IMR-90 (cell line): ENCODE measurements around the gene DOCK10. TPM values are rescaled to one million over a fixed set of nuclear protein-coding genes. Genes with fewer than 3 reads are reported as not detected.

ENCODE experiments used
- ATAC-seq: fragments of 200-7000 bp; cut with Tn5 transposase; 2 replicates; pipeline ENCODE4 v1.9.1; 2020; ENCODE audit warnings: low read depth, mild to moderate bottlenecking, moderate library complexity
- BruUV-seq: library from RNA; stranded (reverse); fragments of 400-500 nt; replicated peaks from 2 replicates; lab custom pipeline; 2021; lab: Mats Ljungman, UMichigan
- CTCF ChIA-PET: fragments of 300-600 bp; formaldehyde crosslinking; extraction: SDS; loops from one replicate; lab custom pipeline; 2021; ENCODE audit warnings: antibody characterized with exemption; lab: Yijun Ruan, JAX
- POLR2A ChIA-PET: fragments of 300-600 bp; sonication (Branson Sonifier 250); formaldehyde crosslinking; loops from one replicate; lab custom pipeline; 2022; ENCODE audit warnings: antibody characterized with exemption; ENCODE audit not compliant: unreplicated experiment; lab: Charles Lee
- DNase-seq: peaks from one replicate; pipeline ENCODE4 v3.0.0; 2013
- H2AFZ ChIP-seq: replicated peaks from 2 replicates; pipeline ENCODE3; 2013; ENCODE audit warnings: low read length, mild to moderate bottlenecking; ENCODE audit not compliant: poor library complexity
- H2AK5ac ChIP-seq: 2 replicates; pipeline ENCODE4 v1.6.1; 2013; ENCODE audit warnings: low read depth, low read length, inconsistent platforms
- H2AK9ac ChIP-seq: replicated peaks from 2 replicates; pipeline ENCODE3; 2013; ENCODE audit warnings: mild to moderate bottlenecking, low read depth, low read length, moderate library complexity; ENCODE audit not compliant: poor library complexity
- H2BK120ac ChIP-seq: 2 replicates; pipeline ENCODE4 v1.6.1; 2013; ENCODE audit warnings: low read depth, low read length, inconsistent platforms
- H2BK15ac ChIP-seq: 3 replicates; pipeline ENCODE4 v1.6.1; 2013; ENCODE audit warnings: low read depth, low read length, inconsistent platforms
- H2BK20ac ChIP-seq: 2 replicates; pipeline ENCODE4 v1.6.1; 2013; ENCODE audit warnings: low read depth, mild to moderate bottlenecking, inconsistent platforms, low read length, moderate library complexity
- H2BK5ac ChIP-seq: 2 replicates; pipeline ENCODE4 v1.6.1; 2013; ENCODE audit warnings: mild to moderate bottlenecking, low read depth, low read length, inconsistent platforms; ENCODE audit not compliant: poor library complexity, severe bottlenecking
- H3K14ac ChIP-seq: replicated peaks from 2 replicates; pipeline ENCODE4 v1.6.1; 2013; ENCODE audit warnings: low read depth, low read length, inconsistent platforms
- H3K18ac ChIP-seq: 2 replicates; pipeline ENCODE4 v1.6.1; 2013; ENCODE audit warnings: low read depth, low read length, control low read depth
- H3K23ac ChIP-seq: 2 replicates; pipeline ENCODE4 v1.6.1; 2013; ENCODE audit warnings: low read depth, low read length, inconsistent platforms
- H3K27ac ChIP-seq: 2 replicates; pipeline ENCODE4 v1.5.1; 2013; ENCODE audit warnings: mild to moderate bottlenecking, control low read depth, low read length; ENCODE audit not compliant: insufficient read depth
- H3K27me3 ChIP-seq: 2 replicates; pipeline ENCODE4 v1.6.1; 2013; ENCODE audit warnings: low read length; ENCODE audit not compliant: control insufficient read depth, insufficient read depth
- H3K36me3 ChIP-seq: 2 replicates; pipeline ENCODE4 v1.6.1; 2013; ENCODE audit warnings: low read length, mixed read lengths; ENCODE audit not compliant: control insufficient read depth, insufficient read depth
- H3K4ac ChIP-seq: 2 replicates; pipeline ENCODE4 v1.6.1; 2013; ENCODE audit warnings: low read depth, low read length, inconsistent platforms
- H3K4me1 ChIP-seq: 2 replicates; pipeline ENCODE4 v1.6.1; 2013; ENCODE audit warnings: low read length, mixed read lengths; ENCODE audit not compliant: control insufficient read depth, insufficient read depth
- H3K4me2 ChIP-seq: 2 replicates; pipeline ENCODE4 v1.6.1; 2013; ENCODE audit warnings: low read depth, mild to moderate bottlenecking, control low read depth, low read length, moderate library complexity
- H3K4me3 ChIP-seq: 2 replicates; pipeline ENCODE4 v1.5.1; 2013; ENCODE audit warnings: low read depth, mild to moderate bottlenecking, control low read depth, low read length, moderate library complexity; ENCODE audit not compliant: insufficient read depth
- H3K56ac ChIP-seq: 2 replicates; pipeline ENCODE4 v1.6.1; 2013; ENCODE audit warnings: low read length, inconsistent platforms; ENCODE audit not compliant: insufficient read depth; ENCODE audit errors: extremely low read depth
- H3K79me1 ChIP-seq, 2 experiments: 2 replicates each; pipeline ENCODE4 v1.6.1; 2013; ENCODE audit warnings: low read length in 2 of 2, inconsistent platforms in 1 of 2, low read depth in 1 of 2
- H3K9ac ChIP-seq: 2 replicates; pipeline ENCODE4 v1.6.1; 2013; ENCODE audit warnings: low read depth, low read length, control low read depth
- H3K9me1 ChIP-seq: 2 replicates; pipeline ENCODE4 v1.6.1; 2013; ENCODE audit warnings: low read length, inconsistent platforms; ENCODE audit not compliant: insufficient read depth
- H3K9me3 ChIP-seq: 2 replicates; pipeline ENCODE4 v1.6.1; 2013; ENCODE audit warnings: low read length; ENCODE audit not compliant: control insufficient read depth, insufficient read depth
- H4K20me1 ChIP-seq: 2 replicates; pipeline ENCODE4 v1.6.1; 2013; ENCODE audit warnings: low read length, inconsistent platforms; ENCODE audit not compliant: insufficient read depth
- H4K5ac ChIP-seq: 2 replicates; pipeline ENCODE4 v1.6.1; 2013; ENCODE audit warnings: mild to moderate bottlenecking, low read depth, low read length, control low read depth
- H4K8ac ChIP-seq, 2 experiments: 2 replicates each; pipeline ENCODE4 v1.6.1; 2013; ENCODE audit warnings: low read depth in 2 of 2, low read length in 2 of 2, control low read depth in 1 of 2, inconsistent platforms in 1 of 2
- H4K91ac ChIP-seq: 2 replicates; pipeline ENCODE4 v1.6.1; 2013; ENCODE audit warnings: low read depth, low read length, inconsistent platforms; ENCODE audit not compliant: insufficient read depth
- BHLHE40 ChIP-seq: fragments of 150-350 bp; IDR thresholded peaks from 2 replicates; pipeline ENCODE4 v1.6.1; 2016; ENCODE audit warnings: mild to moderate bottlenecking, low read depth, low read length
- CHD1 ChIP-seq: IDR thresholded peaks from 2 replicates; pipeline ENCODE4 v1.6.1; 2012; ENCODE audit warnings: low read depth, low read length, improper control_type of control experiment
- CTCF ChIP-seq: conservative IDR thresholded peaks from 2 replicates; pipeline ENCODE4 v1.5.1; 2012; ENCODE audit warnings: mild to moderate bottlenecking, low read depth, low read length, improper control_type of control experiment
- FOS ChIP-seq: fragments of 150-350 bp; IDR thresholded peaks from 2 replicates; pipeline ENCODE4 v1.6.1; 2016; ENCODE audit warnings: low read depth, low read length
- MAZ ChIP-seq: IDR thresholded peaks from 2 replicates; pipeline ENCODE4 v1.6.1; 2012; ENCODE audit warnings: low read depth, mild to moderate bottlenecking, low read length, improper control_type of control experiment, moderate library complexity, borderline replicate concordance
- MXI1 ChIP-seq: IDR thresholded peaks from 2 replicates; pipeline ENCODE4 v1.6.1; 2012; ENCODE audit warnings: low read depth, mild to moderate bottlenecking, low read length, moderate library complexity, borderline replicate concordance
- NFE2L2 ChIP-seq: fragments of 150-350 bp; IDR thresholded peaks from 2 replicates; pipeline ENCODE4 v1.6.1; 2016; ENCODE audit warnings: low read depth, mild to moderate bottlenecking, low read length
- RAD21 ChIP-seq: IDR thresholded peaks from 2 replicates; pipeline ENCODE4 v1.6.1; 2012; ENCODE audit warnings: low read length, improper control_type of control experiment
- SMC3 ChIP-seq: fragments of 150-350 bp; IDR thresholded peaks from 2 replicates; pipeline ENCODE4 v1.6.1; 2016; ENCODE audit warnings: low read depth, mild to moderate bottlenecking, antibody characterized with exemption, low read length, moderate library complexity
- WGBS, 2 experiments: methylation state at CpG; one replicate each; pipeline versions ENCODE4 v1.1.5 to v1.1.7; 2013; ENCODE audit warnings: missing lambda C conversion rate in 2 of 2; ENCODE audit not compliant: insufficient read length in 1 of 2; ENCODE audit errors: extremely low coverage in 2 of 2; 5-methylcytosine and 5-hydroxymethylcytosine counted together
- dilution Hi-C: fragments of 300-500 bp; cut with HindIII; formaldehyde crosslinking; loops from one replicate; pipeline ENCODE4 v1.14.3; 2018; ENCODE audit warnings: low sequenced_read_pairs; ENCODE audit not compliant: unreplicated experiment
- in situ Hi-C: fragments of 300-500 bp; cut with MboI; formaldehyde crosslinking; loops from 3 replicates; pipeline ENCODE4 v1.14.3; 2019; ENCODE audit warnings: low sequenced_read_pairs, inconsistent platforms, mixed read lengths
- intact Hi-C: fragments of 100-400 bp; cut with micrococcal nuclease; formaldehyde crosslinking; loops from 2 replicates; pipeline ENCODE4 v1.10.0; 2022
- polyA plus RNA-seq, 3 experiments: library from polyadenylated mRNA; depleted of rRNA; stranded (reverse); fragments of >200 nt; gene quantifications; 2 replicates each; pipeline ENCODE4 v1.2.3, GENCODE V29; 2012; ENCODE audit warnings: low replicate concordance in 1 of 3
- total RNA-seq: library from RNA; depleted of rRNA; stranded (reverse); fragments of >200 nt; gene quantifications from 2 replicates; pipeline ENCODE4 v1.2.3, GENCODE V29; 2012

DOCK10 gene
- total and polyA plus RNA-seq, 2 of the 4 experiments (the other 2 are of a cell fraction), result 58.6 to 75.3 TPM

- intact Hi-C loops, result no loop called here
- H2AFZ ChIP-seq, result no peak overlapping the region
- no peak overlapping the region for H3K56ac ChIP-seq
- no TSS peak for BruUV-seq
- H3K14ac ChIP-seq, result no peak overlapping the region
- dilution Hi-C loops, result no loop called here
- no peaks in the 10 kb centered on the region for H3K9me3 ChIP-seq
- H2BK20ac ChIP-seq, result no peak overlapping the region
- H3K18ac ChIP-seq, result no peak overlapping the region
- H2BK120ac ChIP-seq, result no peak overlapping the region
- H2AK9ac ChIP-seq, result no peak overlapping the region
- H2AK5ac ChIP-seq, result no peak overlapping the region
- H3K9me1 ChIP-seq, result no peaks in the 10 kb centered on the region
- no peaks in the 10 kb centered on the region for H4K20me1 ChIP-seq
- POLR2A ChIA-PET, result no interaction called here
- H4K8ac ChIP-seq, result no peak overlapping the region
- in situ Hi-C loops, result no loop called here
- no peak overlapping the region for H3K4ac ChIP-seq
- H3K27ac ChIP-seq, result no peak overlapping the region
- H3K4me1 ChIP-seq, result 0 out of 2 replicates have a peak, but pooled peaks cover 2% of the 10 kb centered on the region
- H3K23ac ChIP-seq, result no peak overlapping the region
- CTCF ChIA-PET, result no interaction called here
- 100% methylated on average over 2 of the region's 2 CpGs; no CpG with 5 or more reads in 1 of the 2 experiments for WGBS, 2 experiments
- no peak overlapping the region for H3K4me3 ChIP-seq
- ATAC-seq, result no peak
- H3K27me3 ChIP-seq, result no peaks in the 10 kb centered on the region
- H3K79me1 ChIP-seq, result peaks cover 36 to 50% of the 10 kb centered on the region in 2 experiments
- no peak for DNase-seq
- no peak overlapping the region for H3K9ac ChIP-seq
- TF ChIP-seq BHLHE40 (no peak), RAD21 (no peak), NFE2L2 (no peak), MXI1 (no peak), CTCF (no peak), FOS (no peak), SMC3 (no peak), CHD1 (no peak), MAZ (no peak)
- peak overlapping the region; percentile 0; the same call in 1 of the 3 replicates for H2BK15ac ChIP-seq
- H4K5ac ChIP-seq, result no peak overlapping the region
- H2BK5ac ChIP-seq, result no peak overlapping the region
- H3K36me3 ChIP-seq, result no peaks in the 10 kb centered on the region
- H4K91ac ChIP-seq, result no peak overlapping the region
- H3K4me2 ChIP-seq, result no peak overlapping the region
Observed at GRCh38 chr2:224941960-224942359, 100.3 kb downstream of the DOCK10 start.
